Measurements from ENCODE around the gene ILF3. TPM values are rescaled to one million over a fixed set of nuclear protein-coding genes. Genes with fewer than 3 reads are reported as not detected.

The ILF3 gene
- 100 to 1,000 TPM; 433 to 570 TPM for total RNA-seq

- Mint-ChIP-seq H3K27me3 (no peaks in the 10 kb centered on the region), H3K4me3 (peak within 1 kb of the TSS; percentile 86), H3K9me3 (ENCODE audit: low read depth) (no peaks in the 10 kb centered on the region), H3K4me1 (peaks cover 35% of the 10 kb centered on the region), H3K36me3 (ENCODE audit: low read depth) (peaks cover 43% of the 10 kb centered on the region), H3K27ac (peak within 1 kb of the TSS; percentile 97)
- DNase-seq (peak; percentile 100), ATAC-seq (peak; percentile 82)
- intact Hi-C loops (cut with DNase I, micrococcal nuclease) = loop anchor here (1.0 to 5.0 kb wide), 25 partner anchors 41 to 819 kb away; partner anchors contain the start of genes CARM1 (in 2 of the 2), QTRT1 (in 2 of the 2), ATG4D (in 1 of the 2) and CDC37 (in 1 of the 2)
- ChIA-PET POLR2A (interaction anchor here (0.5 to 0.6 kb wide), 2 partner anchors 10 to 150 kb away, joined by 3 to 8 read pairs; no protein-coding TSS in a partner anchor), CTCF (interaction anchor here (1.1 to 13.4 kb wide), 2 partner anchors 48 to 73 kb away, joined by 10 to 239 read pairs; partner anchors contain the start of gene QTRT1)
Observed at GRCh38 chr19:10653732-10654609, at the start of gene ILF3. ILF3 (plus strand) TSS chr19:10654346; CDS start chr19:10670606, 16,260 bp downstream.

DNA sequence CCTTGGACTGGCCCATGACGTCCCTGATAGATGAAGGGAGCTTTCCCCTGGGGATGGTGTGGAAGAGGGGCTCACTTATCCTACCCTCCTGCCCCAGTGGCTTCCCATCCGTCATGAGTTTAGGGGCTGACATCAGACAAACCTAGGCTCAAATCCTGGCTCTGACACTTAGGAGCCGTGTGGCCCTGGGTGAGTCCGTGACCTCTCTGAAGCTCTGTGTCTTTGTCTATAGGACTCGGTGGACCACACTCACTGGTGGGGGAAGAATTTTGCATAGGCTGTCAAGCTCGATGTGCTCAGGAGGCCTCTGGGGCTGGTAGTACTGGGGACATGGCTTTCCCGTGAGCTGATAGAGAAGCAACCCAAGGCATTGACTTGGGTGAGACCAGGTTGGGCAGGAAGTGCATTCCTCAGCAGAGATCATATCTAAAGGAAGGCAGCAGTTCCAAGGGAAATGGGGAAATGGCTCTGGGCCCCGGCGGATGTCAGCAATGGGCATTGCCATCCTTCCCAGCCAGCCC, 49.6 kb upstream of the ILF3 start:
- Mint-ChIP-seq H3K36me3 (ENCODE audit: low read depth) (peaks cover 6% of the 10 kb centered on the region), H3K4me1 (peaks cover 24% of the 10 kb centered on the region), H3K27me3 (no peaks in the 10 kb centered on the region), H3K9me3 (ENCODE audit: low read depth) (no peaks in the 10 kb centered on the region), H3K27ac (peak overlapping the region; percentile 99), H3K4me3 (peak overlapping the region; percentile 95)
- ATAC-seq = no peak
- intact Hi-C loops (cut with DNase I, micrococcal nuclease) = loop anchor here in 1 of 2 experiments (5.0 kb wide), 1 partner anchor 38 kb away; no protein-coding TSS in a partner anchor
- POLR2A ChIA-PET = interaction anchor here (0.5 to 1.5 kb wide), 6 partner anchors 9 to 779 kb away, joined by 3 to 4 read pairs (median 3); partner anchors contain the start of gene CDKN2D
- DNase-seq = peak; percentile 26
- CTCF ChIA-PET = interaction anchor here (0.7 to 5.1 kb wide), 7 partner anchors 9 to 259 kb away, joined by 3 to 36 read pairs (median 4); no protein-coding TSS in a partner anchor

- POLR2A ChIA-PET = interaction anchor here (0.6 to 1.4 kb wide), 3 partner anchors 22 to 351 kb away, joined by 4 read pairs; no protein-coding TSS in a partner anchor
- no peak overlapping the region for H3K4me3 Mint-ChIP-seq
- intact Hi-C loops (cut with DNase I, micrococcal nuclease) = no loop called here
- H3K27ac Mint-ChIP-seq = no peak overlapping the region
- DNase-seq (no peak), ATAC-seq (no peak)
- H3K9me3 Mint-ChIP-seq (ENCODE audit: low read depth) = no peaks in the 10 kb centered on the region
- no peaks in the 10 kb centered on the region for H3K27me3 Mint-ChIP-seq
- H3K4me1 Mint-ChIP-seq = peaks cover 24% of the 10 kb centered on the region
- peaks cover 17% of the 10 kb centered on the region for H3K36me3 Mint-ChIP-seq (ENCODE audit: low read depth)
- CTCF ChIA-PET = interaction anchor here (0.9 to 1.8 kb wide), 7 partner anchors 10 to 90 kb away, joined by 3 to 14 read pairs (median 3); partner anchors contain the start of gene QTRT1
Observed at GRCh38 chr19:10611907-10612306, 42.2 kb upstream of the ILF3 start.

- Mint-ChIP-seq H3K36me3 (ENCODE audit: low read depth) (peaks cover 19% of the 10 kb centered on the region), H3K4me3 (no peak overlapping the region), H3K9me3 (ENCODE audit: low read depth) (no peaks in the 10 kb centered on the region), H3K27ac (no peak overlapping the region), H3K4me1 (peaks cover 21% of the 10 kb centered on the region), H3K27me3 (no peaks in the 10 kb centered on the region)
- ChIA-PET CTCF (interaction anchor here (0.8 to 1.8 kb wide), 4 partner anchors 31 to 77 kb away, joined by 3 to 14 read pairs (median 4); no protein-coding TSS in a partner anchor), POLR2A (interaction anchor here (0.6 kb wide), 1 partner anchor 28 kb away, joined by 3 read pairs; no protein-coding TSS in a partner anchor)
- intact Hi-C loops (cut with DNase I, micrococcal nuclease) = no loop called here
- DNase-seq = no peak
- no peak for ATAC-seq
Observed at GRCh38 chr19:10612499-10613119, 41.5 kb upstream of the ILF3 start.

- intact Hi-C loops (cut with DNase I, micrococcal nuclease) = no loop called here
- Mint-ChIP-seq H3K4me3 (no peak overlapping the region), H3K27ac (no peak overlapping the region), H3K9me3 (ENCODE audit: low read depth) (no peaks in the 10 kb centered on the region), H3K36me3 (ENCODE audit: low read depth) (peaks cover 22% of the 10 kb centered on the region), H3K4me1 (peaks cover 23% of the 10 kb centered on the region), H3K27me3 (no peaks in the 10 kb centered on the region)
- DNase-seq = no peak
- ATAC-seq = no peak
- ChIA-PET CTCF (interaction anchor here (0.9 to 1.3 kb wide), 2 partner anchors 10 to 29 kb away, joined by 3 to 4 read pairs; no protein-coding TSS in a partner anchor), POLR2A (no interaction called here)
Observed at GRCh38 chr19:10615429-10616023, 38.6 kb upstream of the ILF3 start.

- ChIA-PET CTCF (interaction anchor here (0.5 to 2.8 kb wide), 3 partner anchors 36 to 81 kb away, joined by 3 to 12 read pairs (median 3); no protein-coding TSS in a partner anchor), POLR2A (interaction anchor here (0.6 kb wide), 1 partner anchor 22 kb away, joined by 3 read pairs; no protein-coding TSS in a partner anchor)
- Mint-ChIP-seq H3K4me3 (no peak overlapping the region), H3K27me3 (no peaks in the 10 kb centered on the region), H3K4me1 (peaks cover 34% of the 10 kb centered on the region), H3K36me3 (ENCODE audit: low read depth) (peaks cover 25% of the 10 kb centered on the region), H3K27ac (no peak overlapping the region), H3K9me3 (ENCODE audit: low read depth) (no peaks in the 10 kb centered on the region)
- intact Hi-C loops (cut with DNase I, micrococcal nuclease) = no loop called here
- ATAC-seq (no peak), DNase-seq (no peak)
Observed at GRCh38 chr19:10617409-10618121, 36.6 kb upstream of the ILF3 start.

DNA sequence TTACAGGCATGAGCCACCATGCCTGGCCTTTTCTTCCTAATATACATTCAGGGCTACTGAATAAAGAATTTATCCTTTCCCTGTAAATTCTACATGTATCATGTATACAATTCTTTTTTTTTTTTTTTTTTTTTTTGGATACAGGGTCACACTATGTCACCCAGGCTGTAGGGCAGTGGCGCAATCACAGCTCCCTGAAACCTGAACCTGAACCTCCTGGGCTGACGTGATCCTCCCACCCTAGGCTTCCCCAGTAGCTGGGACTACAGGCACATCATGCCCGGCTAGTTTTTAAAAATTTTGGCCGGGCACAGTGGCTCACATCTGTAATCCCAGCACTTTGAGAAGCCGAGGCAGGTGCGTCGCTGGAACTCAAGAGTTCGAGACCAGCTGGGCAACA, 35.3 kb upstream of the ILF3 start:
- Mint-ChIP-seq H3K27me3 (no peaks in the 10 kb centered on the region), H3K27ac (no peak overlapping the region), H3K4me1 (peaks cover 27% of the 10 kb centered on the region), H3K4me3 (no peak overlapping the region), H3K9me3 (ENCODE audit: low read depth) (no peaks in the 10 kb centered on the region), H3K36me3 (ENCODE audit: low read depth) (peaks cover 16% of the 10 kb centered on the region)
- ChIA-PET CTCF (interaction anchor here (0.6 to 2.8 kb wide), 5 partner anchors 31 to 240 kb away, joined by 3 to 12 read pairs (median 4); no protein-coding TSS in a partner anchor), POLR2A (no interaction called here)
- DNase-seq (no peak), ATAC-seq (no peak)
- intact Hi-C loops (cut with DNase I, micrococcal nuclease) = no loop called here

DNA sequence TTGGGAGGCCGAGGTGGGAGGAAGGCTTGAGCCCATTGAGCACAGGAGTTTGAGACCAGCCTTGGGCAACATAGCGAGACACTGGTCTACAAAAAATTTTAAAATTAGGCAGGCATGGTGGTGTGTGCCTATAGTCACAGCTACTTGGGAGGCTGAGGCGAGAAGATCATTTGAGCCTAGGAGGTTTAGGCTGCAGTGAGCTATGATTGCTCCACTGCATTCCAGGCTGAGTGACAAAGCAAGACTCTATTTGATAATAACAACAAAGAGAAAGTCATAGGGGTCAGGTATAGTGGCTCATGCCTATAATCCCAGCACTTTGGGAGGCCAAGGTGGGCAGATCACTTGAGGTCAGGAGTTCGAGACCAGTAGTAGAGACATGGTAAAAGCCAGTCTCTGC, 33.4 kb upstream of the ILF3 start:
- Mint-ChIP-seq H3K36me3 (ENCODE audit: low read depth) (peaks cover 9% of the 10 kb centered on the region), H3K27me3 (no peaks in the 10 kb centered on the region), H3K27ac (peak overlapping the region; percentile 55), H3K4me3 (no peak overlapping the region), H3K4me1 (peaks cover 27% of the 10 kb centered on the region), H3K9me3 (ENCODE audit: low read depth) (no peaks in the 10 kb centered on the region)
- ATAC-seq = no peak
- intact Hi-C loops (cut with DNase I, micrococcal nuclease) = no loop called here
- ChIA-PET POLR2A (no interaction called here), CTCF (interaction anchor here (0.9 to 4.6 kb wide), 5 partner anchors 8 to 148 kb away, joined by 3 to 17 read pairs (median 3); no protein-coding TSS in a partner anchor)
- DNase-seq = no peak

- Mint-ChIP-seq H3K4me3 (no peak overlapping the region), H3K27me3 (no peaks in the 10 kb centered on the region), H3K36me3 (ENCODE audit: low read depth) (peaks cover 9% of the 10 kb centered on the region), H3K9me3 (ENCODE audit: low read depth) (no peaks in the 10 kb centered on the region), H3K4me1 (peaks cover 25% of the 10 kb centered on the region), H3K27ac (peak overlapping the region; percentile 45)
- intact Hi-C loops (cut with DNase I, micrococcal nuclease) = no loop called here
- CTCF ChIA-PET = interaction anchor here (0.6 to 4.6 kb wide), 4 partner anchors 22 to 71 kb away, joined by 3 to 17 read pairs (median 6); no protein-coding TSS in a partner anchor
- ATAC-seq (no peak), DNase-seq (no peak)
- POLR2A ChIA-PET = no interaction called here
Observed at GRCh38 chr19:10621966-10622365, 32.2 kb upstream of the ILF3 start.

GRCh38 chr19:10624585-10624984, 29.6 kb upstream of the ILF3 start:
- peaks cover 25% of the 10 kb centered on the region for H3K4me1 Mint-ChIP-seq
- H3K9me3 Mint-ChIP-seq (ENCODE audit: low read depth) = no peaks in the 10 kb centered on the region
- H3K36me3 Mint-ChIP-seq (ENCODE audit: low read depth) = peaks cover 16% of the 10 kb centered on the region
- H3K4me3 Mint-ChIP-seq = no peak overlapping the region
- no peak overlapping the region for H3K27ac Mint-ChIP-seq
- no peaks in the 10 kb centered on the region for H3K27me3 Mint-ChIP-seq
- ChIA-PET CTCF (interaction anchor here (0.6 to 1.2 kb wide), 2 partner anchors 43 to 77 kb away, joined by 3 to 4 read pairs; partner anchors contain the start of gene QTRT1), POLR2A (no interaction called here)
- intact Hi-C loops (cut with DNase I, micrococcal nuclease) = no loop called here
- DNase-seq (no peak), ATAC-seq (peak; percentile 30)

Measured in activated CD4-positive, alpha-beta T cell treated with anti-CD3 and anti-CD28 coated beads for 36 hours (primary cell).